CD4-positive, alpha-beta T cell treated with Interleukin-21 for 1 hour (primary cell): Measurements from ENCODE around the gene COL9A3.
A peak's percentile ranks its signal among the peaks of the same experiment; 100 is the strongest.

Source experiments
- DNase-seq: peaks from one replicate; pipeline ENCODE4 v3.0.0-alpha.2; 2020

The COL9A3 gene

GRCh38 chr20:62860391-62860923 is 43.6 kb downstream of the COL9A3 start:
- no peak for DNase-seq

- peak; percentile 44 for DNase-seq
Observed at GRCh38 chr20:62860924-62861691, 44.3 kb downstream of the COL9A3 start.

- peak; percentile 92 for DNase-seq
Observed at GRCh38 chr20:62861726-62862336, 45.0 kb downstream of the COL9A3 start, which contains the start of gene TCFL5. Gene TCFL5, minus strand, starts transcription at chr20:62861822. Its CDS starts 152 bp downstream, at chr20:62861670.

GRCh38 chr20:62864207-62864606 is 47.4 kb downstream of the COL9A3 start:
- no peak for DNase-seq

- DNase-seq = no peak
Observed at GRCh38 chr20:62872184-62872847, 55.5 kb downstream of the COL9A3 start.

GRCh38 chr20:62872862-62873261 is 56.0 kb downstream of the COL9A3 start:
- DNase-seq = no peak

GRCh38 chr20:62873280-62873679 is 56.4 kb downstream of the COL9A3 start:
- no peak for DNase-seq

- DNase-seq = peak; percentile 47
Observed at GRCh38 chr20:62873681-62874031, 56.8 kb downstream of the COL9A3 start.

GRCh38 chr20:62874964-62875344 is 58.1 kb downstream of the COL9A3 start:
- DNase-seq = no peak

GRCh38 chr20:62875419-62876361 is 58.8 kb downstream of the COL9A3 start:
- DNase-seq = no peak

GRCh38 chr20:62876501-62876901 is 59.7 kb downstream of the COL9A3 start:
- DNase-seq = no peak

- DNase-seq = no peak
Observed at GRCh38 chr20:62876902-62877816, 60.3 kb downstream of the COL9A3 start.

GRCh38 chr20:62878244-62879038 is 61.6 kb downstream of the COL9A3 start:
- DNase-seq = no peak

- DNase-seq = no peak
Observed at GRCh38 chr20:62879275-62880146, 62.7 kb downstream of the COL9A3 start.

- DNase-seq = no peak
Observed at GRCh38 chr20:62880147-62880934, 63.5 kb downstream of the COL9A3 start.

- DNase-seq = no peak
Observed at GRCh38 chr20:62880935-62881661, 64.2 kb downstream of the COL9A3 start.

GRCh38 chr20:62881662-62882395 is 65.0 kb downstream of the COL9A3 start:
- no peak for DNase-seq
